ENCODE measurements around the gene CDC42. TPM values are rescaled to one million over a fixed set of nuclear protein-coding genes. Genes with fewer than 3 reads are reported as not detected.
A peak's percentile ranks its signal among the peaks of the same experiment; 100 is the strongest.
"Not testable (repeated sequence)": the region's sequence is repeated elsewhere in the genome, so short reads cannot be mapped to it uniquely, and the experiment has no call there.

The CDC42 gene
- total and polyA plus RNA-seq, 2 of the 4 experiments (the other 2 are of a cell fraction) = 162 to 609 TPM

GRCh38 chr1:22092026-22092768 is 39.7 kb downstream of the CDC42 start:
- ChIA-PET POLR2A (ENCODE audit: unreplicated experiment) (interaction anchor here (0.7 kb wide), 1 partner anchor 165 kb away, joined by 16 read pairs; no protein-coding TSS in a partner anchor), CTCF (interaction anchor here (1.0 kb wide), 1 partner anchor 159 kb away, joined by 3 read pairs; no protein-coding TSS in a partner anchor)
- H2AK9ac ChIP-seq (replicated peaks; ENCODE audit: low read depth, low read length, poor library complexity); H4K8ac ChIP-seq (ENCODE audit: low read depth in 2 of 2, low read length in 2 of 2); intact Hi-C loops (cut with micrococcal nuclease); H3K4me2 ChIP-seq (ENCODE audit: low read depth, low read length); H3K23ac ChIP-seq (ENCODE audit: low read depth, low read length); H4K91ac ChIP-seq (ENCODE audit: insufficient read depth, low read depth, low read length); H2BK20ac ChIP-seq (ENCODE audit: low read depth, low read length); H3K4ac ChIP-seq (ENCODE audit: low read depth, low read length); H2AFZ ChIP-seq (replicated peaks; ENCODE audit: low read length, poor library complexity); H2BK5ac ChIP-seq (ENCODE audit: low read depth, low read length, poor library complexity, severe bottlenecking); dilution Hi-C loops (cut with HindIII; ENCODE audit: low sequenced_read_pairs, unreplicated experiment); H2BK15ac ChIP-seq (ENCODE audit: low read depth, low read length); H2AK5ac ChIP-seq (ENCODE audit: low read depth, low read length); H2BK120ac ChIP-seq (ENCODE audit: low read depth, low read length); H4K5ac ChIP-seq (ENCODE audit: low read depth, low read length); H3K9ac ChIP-seq (ENCODE audit: low read depth, low read length); H3K9me1 ChIP-seq (ENCODE audit: insufficient read depth, low read length); H3K56ac ChIP-seq (ENCODE audit: extremely low read depth, insufficient read depth, low read length); H3K14ac ChIP-seq (replicated peaks; ENCODE audit: low read depth, low read length); H3K27ac ChIP-seq (ENCODE audit: insufficient read depth, low read length); H3K4me3 ChIP-seq (ENCODE audit: insufficient read depth, low read depth, low read length); in situ Hi-C loops (cut with MboI; ENCODE audit: low sequenced_read_pairs); H3K27me3 ChIP-seq (ENCODE audit: control insufficient read depth, insufficient read depth, low read length); H3K9me3 ChIP-seq (ENCODE audit: control insufficient read depth, insufficient read depth, low read length); H3K18ac ChIP-seq (ENCODE audit: low read depth, low read length): not testable (repeated sequence)
- Histone ChIP-seq H3K79me1 (ENCODE audit: low read depth in 1 of 2, low read length in 2 of 2) (peaks cover 17 to 69% of the 10 kb centered on the region in 2 experiments), H3K4me1 (ENCODE audit: control insufficient read depth, insufficient read depth, low read length) (peaks cover 17% of the 10 kb centered on the region), H3K36me3 (ENCODE audit: control insufficient read depth, insufficient read depth, low read length) (peaks cover 19% of the 10 kb centered on the region), H4K20me1 (ENCODE audit: insufficient read depth, low read length) (peaks cover 85% of the 10 kb centered on the region)
- peak; percentile 67 for ATAC-seq (ENCODE audit: low read depth)
- WGBS, 2 experiments (ENCODE audit: extremely low coverage in 2 of 2, insufficient read length in 1 of 2) = 0% methylated on average over 1 of the region's 3 CpGs; no CpG with 5 or more reads in 1 of the 2 experiments
- TF ChIP-seq SMC3 (IDR thresholded peaks at IDR 0.05; ENCODE audit: low read depth, low read length) = 0 out of 2 replicates have a peak, but pooled peaks have one; percentile 3
- TSS peak; percentile 97 for BruUV-seq (replicated peaks)
- peak; percentile 76 for DNase-seq

All from IMR-90 (cell line).